Breast epithelium (tissue), 3 donors: ENCODE data around the gene STAT1.

Source experiments
- POLR2A ChIP-seq: fragments of 450-650 bp; IDR thresholded peaks from one replicate; pipeline ENCODE4 v1.6.1; 2016; ENCODE audit warnings: antibody characterized with exemption, mild to moderate bottlenecking, moderate library complexity
- TF ChIP-seq, protein P1 (sequence below), 3 donors: fragments of 450-650 bp; IDR thresholded peaks; one replicate each; pipeline ENCODE4 v1.5.1; 2016 to 2017; ENCODE audit warnings: antibody characterized with exemption in 3 of 3, mild to moderate bottlenecking in 3 of 3, moderate library complexity in 3 of 3

- TF ChIP-seq POLR2A, result no peak
- TF ChIP-seq, protein P1, sequence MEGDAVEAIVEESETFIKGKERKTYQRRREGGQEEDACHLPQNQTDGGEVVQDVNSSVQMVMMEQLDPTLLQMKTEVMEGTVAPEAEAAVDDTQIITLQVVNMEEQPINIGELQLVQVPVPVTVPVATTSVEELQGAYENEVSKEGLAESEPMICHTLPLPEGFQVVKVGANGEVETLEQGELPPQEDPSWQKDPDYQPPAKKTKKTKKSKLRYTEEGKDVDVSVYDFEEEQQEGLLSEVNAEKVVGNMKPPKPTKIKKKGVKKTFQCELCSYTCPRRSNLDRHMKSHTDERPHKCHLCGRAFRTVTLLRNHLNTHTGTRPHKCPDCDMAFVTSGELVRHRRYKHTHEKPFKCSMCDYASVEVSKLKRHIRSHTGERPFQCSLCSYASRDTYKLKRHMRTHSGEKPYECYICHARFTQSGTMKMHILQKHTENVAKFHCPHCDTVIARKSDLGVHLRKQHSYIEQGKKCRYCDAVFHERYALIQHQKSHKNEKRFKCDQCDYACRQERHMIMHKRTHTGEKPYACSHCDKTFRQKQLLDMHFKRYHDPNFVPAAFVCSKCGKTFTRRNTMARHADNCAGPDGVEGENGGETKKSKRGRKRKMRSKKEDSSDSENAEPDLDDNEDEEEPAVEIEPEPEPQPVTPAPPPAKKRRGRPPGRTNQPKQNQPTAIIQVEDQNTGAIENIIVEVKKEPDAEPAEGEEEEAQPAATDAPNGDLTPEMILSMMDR (IDR thresholded peaks at IDR 0.05), result no peak
Observed at GRCh38 chr2:190987116-190987515, 26.9 kb downstream of the STAT1 start.
